Panc1 (cell line): ENCODE results near the gene TTLL11. TPM values are rescaled to one million over a fixed set of nuclear protein-coding genes. Genes with fewer than 3 reads are reported as not detected.

Experiments used
- ATAC-seq: fragments of 200-7000 bp; cut with Tn5 transposase; 2 replicates; pipeline ENCODE4 v1.9.1; 2020; ENCODE audit warnings: mild to moderate bottlenecking, moderate library complexity
- BruUV-seq: library from RNA; stranded (reverse); fragments of 400-500 nt; replicated peaks from 2 replicates; lab custom pipeline; 2021; lab: Mats Ljungman, UMichigan
- CTCF ChIA-PET: fragments of 300-600 bp; sonication (Branson Sonifier 250); formaldehyde crosslinking; loops from one replicate; lab custom pipeline; 2022; ENCODE audit warnings: antibody characterized with exemption; lab: Charles Lee
- POLR2A ChIA-PET: fragments of 300-600 bp; sonication (Branson Sonifier 250); formaldehyde crosslinking; loops from one replicate; lab custom pipeline; 2022; ENCODE audit warnings: antibody characterized with exemption; lab: Charles Lee
- DNase-seq: peaks from one replicate; pipeline ENCODE4 v3.0.0-alpha.2; 2010; ENCODE audit warnings: low read depth, low spot score
- H3K27ac ChIP-seq: 2 replicates; pipeline ENCODE4 v1.5.1; 2011; ENCODE audit warnings: mild to moderate bottlenecking, low read length, inconsistent platforms
- H3K27me3 ChIP-seq: fragments of 200-500 bp; sonication (Bioruptor generic); 2 replicates; pipeline ENCODE4 v1.6.0; 2014; ENCODE audit warnings: low read length, inconsistent platforms; ENCODE audit not compliant: control insufficient read depth, insufficient read depth
- H3K36me3 ChIP-seq: fragments of 200-500 bp; sonication (Bioruptor generic); 2 replicates; pipeline ENCODE4 v1.5.1; 2014; ENCODE audit warnings: inconsistent platforms, mild to moderate bottlenecking, low read length, moderate library complexity; ENCODE audit not compliant: control insufficient read depth, insufficient read depth
- H3K4me1 ChIP-seq: 2 replicates; pipeline ENCODE4 v1.5.1; 2011; ENCODE audit warnings: inconsistent platforms, mild to moderate bottlenecking, low read length, moderate library complexity; ENCODE audit not compliant: control insufficient read depth, insufficient read depth
- H3K4me3 ChIP-seq, 2 experiments: 2 replicates each; pipeline ENCODE4 v1.5.1; 2011 to 2012; ENCODE audit warnings: low read depth in 2 of 2, low read length in 2 of 2, mild to moderate bottlenecking in 2 of 2, inconsistent platforms in 1 of 2, moderate library complexity in 1 of 2
- H3K9me3 ChIP-seq: fragments of 200-500 bp; sonication (Bioruptor generic); 2 replicates; pipeline ENCODE4 v1.5.1; 2014; ENCODE audit warnings: low read depth, mild to moderate bottlenecking, inconsistent platforms, low read length, moderate library complexity; ENCODE audit not compliant: control insufficient read depth, insufficient read depth
- CTCF ChIP-seq: fragments of 450-650 bp; IDR thresholded peaks from 2 replicates; pipeline ENCODE4 v1.5.1; 2017; ENCODE audit warnings: mild to moderate bottlenecking
- POLR2AphosphoS5 ChIP-seq: IDR thresholded peaks from 2 replicates; pipeline ENCODE4 v1.6.1; 2012; ENCODE audit warnings: mild to moderate bottlenecking, low read depth, low read length, moderate library complexity
- REST ChIP-seq, 2 experiments: IDR thresholded peaks; 2 replicates each; pipeline ENCODE4 v1.6.1; 2011 to 2012; ENCODE audit warnings: low read depth in 2 of 2, control low read depth in 1 of 2, low read length in 1 of 2, mild to moderate bottlenecking in 1 of 2, moderate library complexity in 1 of 2; ENCODE audit not compliant: insufficient read depth in 1 of 2
- SIN3A ChIP-seq: IDR thresholded peaks from 2 replicates; pipeline ENCODE4 v1.6.1; 2012; ENCODE audit warnings: low read depth, mild to moderate bottlenecking, low read length, moderate library complexity, borderline replicate concordance; ENCODE audit not compliant: insufficient read depth
- TCF7L2 ChIP-seq: IDR thresholded peaks from 2 replicates; pipeline ENCODE4 v1.6.1; 2011; ENCODE audit warnings: mild to moderate bottlenecking, low read depth, low read length, inconsistent platforms
- in situ Hi-C: cut with HindIII; loops from 2 replicates; pipeline ENCODE4 v1.10.0; 2016; ENCODE audit warnings: low sequenced_read_pairs, low pct_unique_long_range_greater_than_20kb
- intact Hi-C: fragments of 100-400 bp; cut with micrococcal nuclease; formaldehyde crosslinking; loops from one replicate; pipeline ENCODE4 v1.10.0; 2022; ENCODE audit not compliant: unreplicated experiment
- total RNA-seq: library from RNA; stranded (reverse); gene quantifications from one replicate; pipeline ENCODE4 v1.2.1, GENCODE V29; 2021; ENCODE audit not compliant: unreplicated experiment

Gene TTLL11
- total RNA-seq, 1 experiment from 2014 or later: 1.1 TPM

- no TSS peak for BruUV-seq
- no peak for ATAC-seq
- in situ Hi-C loops: no loop called here
- ChIA-PET POLR2A (no interaction called here), CTCF (no interaction called here)
- no peaks in the 10 kb centered on the region for H3K4me1 ChIP-seq
- no peak for DNase-seq
- intact Hi-C loops: no loop called here
- TF ChIP-seq SIN3A (no peak), POLR2AphosphoS5 (no peak), TCF7L2 (no peak), CTCF (no peak), REST (IDR thresholded peaks at IDR 0.05; ENCODE audit: insufficient read depth in 1 of 2, low read depth in 2 of 2, low read length in 1 of 2) (no peak)
- no peaks in the 10 kb centered on the region for H3K27me3 ChIP-seq
- no peak overlapping the region for H3K27ac ChIP-seq
- H3K36me3 ChIP-seq: no peaks in the 10 kb centered on the region
- H3K9me3 ChIP-seq: no peaks in the 10 kb centered on the region
- no peak overlapping the region for H3K4me3 ChIP-seq
Measured at GRCh38 chr9:121914604-121915303, 178.4 kb downstream of the TTLL11 start.

GRCh38 chr9:121914017-121914595 is 179.0 kb downstream of the TTLL11 start:
- Histone ChIP-seq H3K27ac (no peak overlapping the region), H3K4me1 (no peaks in the 10 kb centered on the region), H3K36me3 (no peaks in the 10 kb centered on the region), H3K27me3 (no peaks in the 10 kb centered on the region), H3K4me3 (no peak overlapping the region), H3K9me3 (no peaks in the 10 kb centered on the region)
- intact Hi-C loops (no loop called here), in situ Hi-C loops (no loop called here)
- no peak for ATAC-seq
- POLR2A ChIA-PET: no interaction called here
- CTCF ChIA-PET: no interaction called here
- no peak for TF ChIP-seq CTCF
- no peak for TF ChIP-seq TCF7L2
- no peak for TF ChIP-seq REST (IDR thresholded peaks at IDR 0.05; ENCODE audit: insufficient read depth in 1 of 2, low read depth in 2 of 2, low read length in 1 of 2)
- no peak for TF ChIP-seq POLR2AphosphoS5
- no peak for TF ChIP-seq SIN3A
- BruUV-seq: no TSS peak
- no peak for DNase-seq
